HG03066 (cell line): ENCODE measurements around the gene ATXN10.

Experiments used
- ATAC-seq: cut with Tn5 transposase; IDR thresholded peaks from one replicate; pipeline ENCODE4 v1.9.1; 2021; ENCODE audit warnings: low read depth; ENCODE audit not compliant: unreplicated experiment

The ATXN10 gene

DNA sequence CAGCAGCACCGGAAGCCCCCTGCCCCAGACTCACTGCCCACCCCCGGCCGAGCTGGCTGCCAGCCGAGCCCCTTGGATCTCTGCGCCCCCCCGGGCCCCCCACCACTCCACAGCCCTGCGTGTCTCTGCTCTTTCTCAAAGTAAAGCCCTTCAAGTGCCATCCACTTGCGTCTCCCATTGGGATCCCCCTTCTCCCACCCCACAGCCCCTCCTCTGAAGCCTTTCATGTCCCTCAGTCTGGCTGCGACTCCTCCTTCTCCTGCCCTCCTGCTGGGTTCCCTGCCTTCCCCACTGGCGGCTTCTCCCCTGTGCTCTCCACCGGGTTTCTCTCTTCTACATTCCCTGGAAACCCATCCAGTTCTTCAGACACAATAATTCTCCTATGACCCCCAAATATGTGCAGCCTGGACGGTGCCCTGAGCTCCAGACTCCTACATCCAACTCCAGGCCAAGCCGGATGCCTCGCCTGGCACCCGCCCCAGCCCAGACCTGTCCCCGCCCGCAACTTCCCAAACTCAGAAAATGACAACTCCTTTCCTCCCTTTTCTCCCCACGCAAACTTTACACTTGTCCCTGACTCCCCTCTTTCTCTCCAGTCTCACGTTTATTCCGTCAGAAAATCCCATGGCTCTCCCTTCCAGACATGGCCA lies 196.4 kb downstream of the ATXN10 start:
- ATAC-seq, result no peak

GRCh38 chr22:45868571-45869339 lies 197.1 kb downstream of the ATXN10 start:
- no peak for ATAC-seq

- no peak for ATAC-seq
Measured at GRCh38 chr22:45869340-45869847, 197.8 kb downstream of the ATXN10 start.

GRCh38 chr22:45870011-45870410 lies 198.4 kb downstream of the ATXN10 start:
- ATAC-seq, result no peak

GRCh38 chr22:45871721-45872120 lies 200.1 kb downstream of the ATXN10 start:
- no peak for ATAC-seq

DNA sequence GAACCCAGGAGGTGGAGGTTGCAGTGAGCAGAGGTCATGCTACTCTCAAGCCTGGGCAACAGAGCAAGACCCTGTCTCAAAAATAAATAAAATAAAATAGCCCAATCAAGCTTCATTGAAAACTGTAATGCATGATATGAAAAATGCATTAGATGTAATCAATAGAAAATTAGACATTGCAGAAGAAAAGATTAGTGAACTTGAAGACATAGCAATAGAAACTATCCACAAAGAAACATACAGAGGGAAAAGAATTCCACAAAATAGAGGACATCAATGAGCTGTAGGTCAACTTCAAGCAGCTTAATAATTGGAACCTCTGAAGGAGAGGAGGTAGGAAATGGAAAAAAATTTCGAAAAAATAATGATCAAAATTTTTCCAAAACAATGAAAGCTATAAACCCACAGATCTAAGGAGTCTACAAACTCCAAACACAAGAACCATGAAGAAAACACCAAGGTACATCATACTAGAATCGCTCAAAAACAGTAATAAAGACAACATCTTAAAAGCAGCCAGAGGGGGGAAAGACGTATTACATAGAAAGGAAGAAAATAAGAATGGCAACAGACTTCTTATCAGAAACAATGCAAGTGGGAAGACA lies 201.1 kb downstream of the ATXN10 start:
- ATAC-seq, result no peak

GRCh38 chr22:45876136-45877035 lies 204.8 kb downstream of the ATXN10 start:
- ATAC-seq, result no peak

DNA sequence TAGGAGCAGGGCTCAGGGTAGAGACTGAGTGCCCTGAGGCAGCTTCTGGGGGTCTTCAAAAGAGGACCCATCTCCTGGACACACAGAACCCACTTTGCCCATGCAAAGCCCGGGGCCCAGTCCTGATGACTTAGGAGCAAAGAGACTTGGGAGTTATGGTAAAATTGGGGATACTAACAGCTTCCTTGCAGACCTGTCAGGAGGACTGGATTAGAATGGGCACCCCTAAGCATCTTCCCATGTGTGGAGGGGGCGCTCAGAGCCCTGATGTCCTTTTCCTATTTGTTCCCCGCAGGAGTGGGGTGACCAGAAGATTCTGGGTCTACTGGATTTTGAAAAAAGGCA lies 205.4 kb downstream of the ATXN10 start:
- no peak for ATAC-seq

- no peak for ATAC-seq
Measured at GRCh38 chr22:45877651-45878050, 206.0 kb downstream of the ATXN10 start.

DNA sequence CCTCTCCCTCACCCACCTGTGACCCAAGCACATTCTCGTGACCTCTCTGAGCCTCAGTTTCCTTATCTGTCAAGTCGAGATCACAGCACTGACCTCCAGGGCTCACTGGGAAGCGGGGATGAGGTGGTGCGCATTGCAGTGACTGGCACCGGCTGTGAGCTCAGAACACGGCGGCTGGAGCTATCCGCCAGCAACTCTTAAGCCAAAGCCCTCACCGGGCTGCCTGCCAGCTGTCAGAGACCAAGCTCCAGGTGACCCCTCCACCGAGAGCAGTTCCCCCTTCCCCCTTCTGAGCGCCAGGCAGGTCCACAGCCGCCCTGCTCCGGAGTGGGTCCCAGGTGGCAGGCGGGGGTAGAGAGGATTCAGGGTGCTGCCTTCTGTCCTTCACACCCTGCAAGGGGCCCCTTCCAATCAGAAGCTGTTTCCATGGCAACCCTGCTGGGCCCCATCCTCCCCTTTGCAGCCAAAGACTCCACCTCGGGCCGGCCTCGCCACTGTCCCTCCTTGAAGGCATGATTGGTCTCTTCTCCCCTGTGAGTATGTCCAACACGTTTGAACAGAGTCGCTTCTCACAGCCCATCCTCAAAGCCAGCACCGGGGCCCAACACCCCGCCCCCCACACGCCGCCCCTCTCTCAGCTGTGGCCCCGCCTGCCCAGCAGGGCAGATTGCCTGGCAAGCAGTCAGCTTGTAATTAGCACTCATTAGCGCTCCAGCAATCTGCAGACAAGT lies 206.6 kb downstream of the ATXN10 start:
- no peak for ATAC-seq

- no peak for ATAC-seq
Measured at GRCh38 chr22:45878901-45879551, 207.4 kb downstream of the ATXN10 start.

DNA sequence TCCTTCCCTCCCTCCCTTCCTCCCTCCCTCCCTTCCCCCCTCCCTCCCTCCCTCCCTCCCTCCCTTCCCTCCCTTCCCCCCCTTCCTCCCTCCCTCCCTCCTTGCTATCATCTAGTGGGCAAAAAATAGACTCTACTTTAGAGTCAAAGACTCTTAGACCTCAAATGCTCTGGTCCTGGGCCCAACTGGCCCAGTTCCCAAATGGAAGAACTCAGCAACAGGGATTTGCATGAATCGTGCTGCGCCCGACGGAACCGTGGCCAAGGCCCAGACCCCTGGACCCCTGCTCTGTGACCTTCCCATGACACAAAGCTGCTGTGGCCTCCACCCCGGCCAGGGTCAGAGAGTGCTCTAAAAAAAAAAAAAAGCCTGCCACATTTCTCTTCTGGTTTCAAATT lies 207.9 kb downstream of the ATXN10 start:
- ATAC-seq, result no peak

- ATAC-seq, result no peak
Measured at GRCh38 chr22:45880091-45880715, 208.6 kb downstream of the ATXN10 start.

GRCh38 chr22:45880716-45881523 lies 209.3 kb downstream of the ATXN10 start:
- no peak for ATAC-seq

- ATAC-seq, result no peak
Measured at GRCh38 chr22:45881524-45881875, 209.9 kb downstream of the ATXN10 start.

GRCh38 chr22:45882881-45883810 lies 211.5 kb downstream of the ATXN10 start:
- no peak for ATAC-seq

GRCh38 chr22:45883811-45884170 lies 212.2 kb downstream of the ATXN10 start:
- no peak for ATAC-seq
